Right cardiac atrium (tissue), 5 donors: ENCODE measurements around the gene ACAP1. TPM values are rescaled to one million over a fixed set of nuclear protein-coding genes. Genes with fewer than 3 reads are reported as not detected.

Source experiments
- ATAC-seq, 2 donors: fragments of 200-7000 bp; cut with Tn5 transposase; one replicate each; pipeline versions ENCODE4 v1.8.0 to v1.9.1; 2020; ENCODE audit warnings: moderate library complexity in 2 of 2, mild to moderate bottlenecking in 1 of 2
- DNase-seq, 3 donors: peaks; one replicate each; pipeline ENCODE4 v3.0.0-alpha.2; 2020
- H3K27ac ChIP-seq: one replicate; pipeline ENCODE4 v1.5.1; 2013; ENCODE audit warnings: mild to moderate bottlenecking, low read length, control low read depth, moderate library complexity
- H3K27me3 ChIP-seq: one replicate; pipeline ENCODE4 v1.6.1; 2013; ENCODE audit not compliant: control insufficient read depth, insufficient read depth
- H3K4me1 ChIP-seq: one replicate; pipeline ENCODE4 v1.6.1; 2013; ENCODE audit warnings: low read length; ENCODE audit not compliant: control insufficient read depth, insufficient read depth
- H3K4me3 ChIP-seq: one replicate; pipeline ENCODE4 v1.5.1; 2013; ENCODE audit warnings: low read length, control low read depth
- H3K9me3 ChIP-seq: one replicate; pipeline ENCODE4 v1.6.1; 2013; ENCODE audit warnings: low read length; ENCODE audit not compliant: control insufficient read depth
- WGBS: extraction: QIAGEN DNeasy Blood & Tissue Kit; methylation state at CpG from one replicate; pipeline ENCODE4 v1.1.7; 2013; 5-methylcytosine and 5-hydroxymethylcytosine counted together
- intact Hi-C, 4 donors: fragments of 100-400 bp; cut with DNase I; formaldehyde crosslinking; loops; one replicate each; pipeline versions ENCODE4 v1.11.0 to v1.14.0; 2022 to 2023
- polyA plus RNA-seq: library from polyadenylated mRNA; stranded (reverse); fragments of 200-250 nt; gene quantifications from one replicate; pipeline ENCODE4 v1.2.3, GENCODE V29; 2013
- total RNA-seq, 4 donors: library from RNA; stranded (reverse); fragmentation: NEBNext Ultra II Directional; extraction: Animal tissue kit (Norgen Biotek cat#: 25700); gene quantifications; one replicate each; pipeline ENCODE4 v1.2.1, GENCODE V29; 2021
- donor health status: healthy with polysubstance abuse.
- donor health status: DM: no; HTN: yes; CAD: no.
- donor health status: DM: no; HTN: no; CAD: no.
- donor health status: DM: no; HTN: yes; CAD: no; lungs with severe emphysema.
- donor health status: DM: yes; HTN: yes; CAD: no.

The ACAP1 gene
- total and polyA plus RNA-seq, 5 donors, result 8.8 to 26.4 (median 19.1) TPM

GRCh38 chr17:7312432-7313087, 23.8 kb upstream of the ACAP1 start:
- intact Hi-C loops, result no loop called here
- H3K4me1 ChIP-seq, result peaks cover 6% of the 10 kb centered on the region

GRCh38 chr17:7313088-7313889, 23.0 kb upstream of the ACAP1 start:
- H3K27ac ChIP-seq, result no peak overlapping the region

More at GRCh38 chr17:7312432-7313087, 23.8 kb upstream of the ACAP1 start:
- ATAC-seq, result no peak
- Histone ChIP-seq H3K4me3 (no peak overlapping the region), H3K27ac (no peak overlapping the region), H3K9me3 (no peaks in the 10 kb centered on the region), H3K27me3 (no peaks in the 10 kb centered on the region)
- peak in 1 of 3 donors; percentile 6 for DNase-seq
- WGBS, result 77% methylated on average over 7 of the region's 7 CpGs

GRCh38 chr17:7313890-7314718, 22.2 kb upstream of the ACAP1 start:
- DNase-seq (no peak), ATAC-seq (no peak)
- peaks cover 4% of the 10 kb centered on the region for H3K4me1 ChIP-seq
- no peaks in the 10 kb centered on the region for H3K27me3 ChIP-seq
- H3K4me3 ChIP-seq, result peak overlapping the region; percentile 75
- WGBS, result 45% methylated on average over 9 of the region's 9 CpGs
- H3K9me3 ChIP-seq, result no peaks in the 10 kb centered on the region
- intact Hi-C loops, result no loop called here
- peak overlapping the region; percentile 91 for H3K27ac ChIP-seq

More at GRCh38 chr17:7313088-7313889, 23.0 kb upstream of the ACAP1 start:
- no peak overlapping the region for H3K4me3 ChIP-seq
- H3K9me3 ChIP-seq, result no peaks in the 10 kb centered on the region
- intact Hi-C loops, result no loop called here
- H3K27me3 ChIP-seq, result no peaks in the 10 kb centered on the region
- DNase-seq, result peak in 1 of 3 donors; percentile 22
- 89% methylated on average over 7 of the region's 7 CpGs for WGBS
- no peak for ATAC-seq
- H3K4me1 ChIP-seq, result peaks cover 6% of the 10 kb centered on the region

GRCh38 chr17:7314719-7315569, 21.4 kb upstream of the ACAP1 start, which contains the start of gene GPS2:
TSS of gene GPS2 (minus strand) at chr17:7315360. CDS start at chr17:7315052, 308 bp downstream.
- under 1% methylated on average over 95 of the region's 95 CpGs for WGBS
- Histone ChIP-seq H3K4me1 (peaks cover 3% of the 10 kb centered on the region), H3K27ac (peak within 1 kb of the TSS; percentile 91), H3K27me3 (no peaks in the 10 kb centered on the region), H3K4me3 (peak within 1 kb of the TSS; percentile 75), H3K9me3 (no peaks in the 10 kb centered on the region)
- ATAC-seq (peak; percentile 85 to 89), DNase-seq (peak; percentile 93 to 97 (median 97))
- intact Hi-C loops, result no loop called here

- H3K4me3 ChIP-seq, result peak overlapping the region; percentile 75
- whole genome bisulfite sequencing, result 38% methylated on average over 30 of the region's 30 CpGs
- H3K4me1 ChIP-seq, result peaks cover 3% of the 10 kb centered on the region
- peak overlapping the region; percentile 91 for H3K27ac ChIP-seq
- H3K9me3 ChIP-seq, result no peaks in the 10 kb centered on the region
- no peaks in the 10 kb centered on the region for H3K27me3 ChIP-seq
- intact Hi-C loops, result no loop called here
- DNase-seq, result peak in 1 of 3 donors; percentile 68
- ATAC-seq, result peak; percentile 4 to 6
Observed at GRCh38 chr17:7315570-7316235, 20.6 kb upstream of the ACAP1 start.

GRCh38 chr17:7317161-7317803, 19.0 kb upstream of the ACAP1 start:
- intact Hi-C loops, result no loop called here
- 79% methylated on average over 16 of the region's 16 CpGs for WGBS

GRCh38 chr17:7318121-7318860, 18.0 kb upstream of the ACAP1 start:
- ATAC-seq (no peak), DNase-seq (peak in 1 of 3 donors; percentile 46)
- no peaks in the 10 kb centered on the region for H3K9me3 ChIP-seq
- intact Hi-C loops, result no loop called here
- H3K27me3 ChIP-seq, result no peaks in the 10 kb centered on the region
- peaks cover 3% of the 10 kb centered on the region for H3K4me1 ChIP-seq
- 88% methylated on average over 13 of the region's 13 CpGs for WGBS
- no peak overlapping the region for H3K27ac ChIP-seq
- H3K4me3 ChIP-seq, result no peak overlapping the region

More at GRCh38 chr17:7317161-7317803, 19.0 kb upstream of the ACAP1 start:
- no peak overlapping the region for H3K4me3 ChIP-seq
- H3K9me3 ChIP-seq, result no peaks in the 10 kb centered on the region
- H3K27me3 ChIP-seq, result no peaks in the 10 kb centered on the region
- ATAC-seq, result no peak
- H3K27ac ChIP-seq, result no peak overlapping the region
- DNase-seq, result peak in 1 of 3 donors; percentile 39
- peaks cover 3% of the 10 kb centered on the region for H3K4me1 ChIP-seq

GRCh38 chr17:7321466-7321865, 14.9 kb upstream of the ACAP1 start:
- intact Hi-C loops, result no loop called here
- Histone ChIP-seq H3K27me3 (no peaks in the 10 kb centered on the region), H3K27ac (no peak overlapping the region), H3K9me3 (no peaks in the 10 kb centered on the region), H3K4me3 (no peak overlapping the region), H3K4me1 (no peaks in the 10 kb centered on the region)
- DNase-seq (peak in 2 of 3 donors; percentile 6 to 25), ATAC-seq (no peak)
- 88% methylated on average over 15 of the region's 15 CpGs for WGBS
